Measurements from ENCODE around the gene RNF214.
"Not testable (repeated sequence)": the region's sequence is repeated elsewhere in the genome, so short reads cannot be mapped to it uniquely, and the experiment has no call there.

The RNF214 gene

GRCh38 chr11:117231842-117232091, 704 bp upstream of the RNF214 start, which contains the start of gene PCSK7:
Gene PCSK7, minus strand, starts transcription at chr11:117232073. Its CDS starts 2,229 bp downstream, at chr11:117229844.
- no peak for DNase-seq

- peak; percentile 41 for DNase-seq
These were observed 489 bp downstream of the RNF214 start for GRCh38 chr11:117232911-117233409.

GRCh38 chr11:117238221-117238620, 5.8 kb downstream of the RNF214 start:
- DNase-seq, result no peak

GRCh38 chr11:117239295-117239694, 6.8 kb downstream of the RNF214 start:
- DNase-seq, result no peak

- no peak for DNase-seq
These were observed 15.9 kb downstream of the RNF214 start for GRCh38 chr11:117248341-117248740.

GRCh38 chr11:117249571-117249970, 17.1 kb downstream of the RNF214 start:
- peak; percentile 9 for DNase-seq

- DNase-seq, result peak; percentile 13
These were observed 19.0 kb downstream of the RNF214 start for GRCh38 chr11:117251506-117251905.

- peak; percentile 35 for DNase-seq
These were observed 23.5 kb downstream of the RNF214 start for GRCh38 chr11:117255966-117256365.

- no peak for DNase-seq
These were observed 24.1 kb downstream of the RNF214 start for GRCh38 chr11:117256573-117256972.

- no peak for DNase-seq
These were observed 26.1 kb downstream of the RNF214 start for GRCh38 chr11:117258576-117258975.

- DNase-seq, result no peak
These were observed 26.9 kb downstream of the RNF214 start for GRCh38 chr11:117259417-117259816.

GRCh38 chr11:117264624-117265323, 32.3 kb downstream of the RNF214 start:
- DNase-seq, result peak; percentile 66

- no peak for DNase-seq
These were observed 33.3 kb downstream of the RNF214 start for GRCh38 chr11:117265745-117266144.

GRCh38 chr11:117269856-117270255, 37.4 kb downstream of the RNF214 start:
- no peak for DNase-seq

GRCh38 chr11:117271208-117271607, 38.7 kb downstream of the RNF214 start:
- no peak for DNase-seq

GRCh38 chr11:117272175-117272574, 39.7 kb downstream of the RNF214 start:
- DNase-seq, result not testable (repeated sequence)

GRCh38 chr11:117273550-117274289, 41.2 kb downstream of the RNF214 start:
- DNase-seq, result peak; percentile 15

- DNase-seq, result no peak
These were observed 45.9 kb downstream of the RNF214 start for GRCh38 chr11:117278347-117278746.

GRCh38 chr11:117279711-117280376, 47.4 kb downstream of the RNF214 start:
- no peak for DNase-seq

GRCh38 chr11:117281159-117281558, 48.7 kb downstream of the RNF214 start:
- no peak for DNase-seq

GRCh38 chr11:117281869-117282268, 49.4 kb downstream of the RNF214 start:
- no peak for DNase-seq

- DNase-seq, result no peak
These were observed 50.5 kb downstream of the RNF214 start for GRCh38 chr11:117282956-117283355.

GRCh38 chr11:117284053-117284452, 51.6 kb downstream of the RNF214 start:
- peak; percentile 86 for DNase-seq

- no peak for DNase-seq
These were observed 54.1 kb downstream of the RNF214 start for GRCh38 chr11:117286588-117286987.
